Esophagus muscularis mucosa (tissue), 4 donors: Measurements from ENCODE around the gene PGM2. TPM values are rescaled to one million over a fixed set of nuclear protein-coding genes. Genes with fewer than 3 reads are reported as not detected.
A peak's percentile ranks its signal among the peaks of the same experiment; 100 is the strongest.

Source experiments
- DNase-seq: peaks from one replicate; pipeline ENCODE4 v3.0.0-alpha.2; 2017; ENCODE audit errors: extremely low spot score
- H3K27ac ChIP-seq, 4 donors: fragments of 200-600 bp; sonication (generic); replicated peaks in 1 of 4; 1 replicate in 3 of 4; 2 replicates in 1 of 4; pipeline ENCODE4 v1.5.1; 2016 to 2019; ENCODE audit warnings: mild to moderate bottlenecking in 1 of 4
- H3K27me3 ChIP-seq, 4 donors: fragments of 200-600 bp; sonication (generic); one replicate each; pipeline versions ENCODE4 v1.5.1 to v1.6.0; 2016 to 2019
- H3K36me3 ChIP-seq, 4 donors: fragments of 200-600 bp; sonication (generic); one replicate each; pipeline ENCODE4 v1.5.1; 2016 to 2019
- H3K4me1 ChIP-seq, 4 donors: fragments of 200-600 bp; sonication (generic); one replicate each; pipeline ENCODE4 v1.5.1; 2016 to 2019
- H3K4me3 ChIP-seq, 4 donors: fragments of 200-600 bp; sonication (generic); 1 replicate in 2 of 4; 2 replicates in 2 of 4; pipeline ENCODE4 v1.5.1; 2016 to 2019; ENCODE audit warnings: mild to moderate bottlenecking in 4 of 4, moderate library complexity in 1 of 4
- H3K9me3 ChIP-seq, 4 donors: fragments of 200-600 bp; sonication (generic); 1 replicate in 3 of 4; 2 replicates in 1 of 4; pipeline ENCODE4 v1.5.1; 2016 to 2019
- CTCF ChIP-seq, 3 experiments: fragments of 200-600 bp in 2 of 3; fragments of 450-650 bp in 1 of 3; sonication (generic) in 2 of 3; IDR thresholded peaks; one replicate each; pipeline ENCODE4 v1.5.1; 2017 to 2019; ENCODE audit warnings: antibody characterized with exemption in 3 of 3, mild to moderate bottlenecking in 2 of 3, moderate library complexity in 1 of 3
- EP300 ChIP-seq: sonication (generic); formaldehyde crosslinking; IDR thresholded peaks from one replicate; pipeline ENCODE4 v1.6.1; 2017; ENCODE audit warnings: antibody characterized with exemption
- POLR2A ChIP-seq: fragments of 450-650 bp; IDR thresholded peaks from one replicate; pipeline ENCODE4 v1.6.1; 2017; ENCODE audit warnings: antibody characterized with exemption, moderate library complexity, mild to moderate bottlenecking, low read depth
- POLR2AphosphoS5 ChIP-seq, 2 donors: sonication (generic); formaldehyde crosslinking; IDR thresholded peaks; one replicate each; pipeline ENCODE4 v1.6.1; 2017; ENCODE audit warnings: antibody characterized with exemption in 2 of 2
- WGBS: methylation state at CpG from one replicate; pipeline ENCODE4 v1.1.5; 2018; 5-methylcytosine and 5-hydroxymethylcytosine counted together
- intact Hi-C: fragments of 100-400 bp; cut with DNase I; formaldehyde crosslinking; loops from one replicate; pipeline ENCODE4 v1.15.1; 2023
- total RNA-seq, 4 donors: library from RNA; depleted of rRNA; stranded (reverse); fragments of >200 nt; gene quantifications; one replicate each; pipeline versions ENCODE4 v1.1.0 to v1.2.1, GENCODE V29; 2016

Gene PGM2
- total RNA-seq, 4 donors from 2014 or later: 17.4 to 19.2 (median 18.8) TPM

GRCh38 chr4:37858872-37859271 is 32.4 kb downstream of the PGM2 start:
- Histone ChIP-seq H3K4me3 (no peak overlapping the region), H3K27ac (no peak overlapping the region), H3K9me3 (no peaks in the 10 kb centered on the region), H3K4me1 (peaks cover 0 to 14% (median 12%) of the 10 kb centered on the region in 4 donors), H3K36me3 (peaks cover 0 to 51% (median 34%) of the 10 kb centered on the region in 4 donors), H3K27me3 (no peaks in the 10 kb centered on the region)
- intact Hi-C loops: no loop called here
- no peak for TF ChIP-seq POLR2A
- no peak for DNase-seq

GRCh38 chr4:37860266-37860665 is 33.8 kb downstream of the PGM2 start:
- DNase-seq: no peak
- TF ChIP-seq CTCF (IDR thresholded peaks at IDR 0.05) (no peak), POLR2A (no peak), EP300 (no peak), POLR2AphosphoS5 (IDR thresholded peaks at IDR 0.05) (no peak)
- 100% methylated on average over 1 of the region's 1 CpG for WGBS
- H3K4me3 ChIP-seq: no peak overlapping the region
- intact Hi-C loops: no loop called here
- H3K27ac ChIP-seq: peak overlapping the region in 1 of 4 donors; percentile 11
- peaks cover 0 to 46% (median 30%) of the 10 kb centered on the region in 4 donors for H3K36me3 ChIP-seq
- H3K27me3 ChIP-seq: no peaks in the 10 kb centered on the region
- no peaks in the 10 kb centered on the region for H3K9me3 ChIP-seq
- peaks cover 0 to 22% (median 20%) of the 10 kb centered on the region in 4 donors for H3K4me1 ChIP-seq

- Histone ChIP-seq H3K9me3 (no peaks in the 10 kb centered on the region), H3K36me3 (peaks cover 0 to 33% (median 15%) of the 10 kb centered on the region in 4 donors), H3K27me3 (no peaks in the 10 kb centered on the region), H3K27ac (no peak overlapping the region), H3K4me3 (no peak overlapping the region), H3K4me1 (peaks cover 8 to 34% (median 30%) of the 10 kb centered on the region in 4 donors)
- 80% methylated on average over 4 of the region's 4 CpGs for WGBS
- no peak for DNase-seq
- TF ChIP-seq CTCF (IDR thresholded peaks at IDR 0.05) (no peak), EP300 (no peak), POLR2AphosphoS5 (IDR thresholded peaks at IDR 0.05) (no peak), POLR2A (no peak)
- intact Hi-C loops: no loop called here
These were observed 36.5 kb downstream of the PGM2 start for GRCh38 chr4:37862961-37863360.

GRCh38 chr4:37864786-37865185 is 38.3 kb downstream of the PGM2 start:
- Histone ChIP-seq H3K27ac (peak overlapping the region in 2 of 4 donors; percentile 30 to 57), H3K9me3 (no peaks in the 10 kb centered on the region), H3K4me3 (no peak overlapping the region), H3K4me1 (peaks cover 8 to 36% (median 30%) of the 10 kb centered on the region in 4 donors), H3K27me3 (no peaks in the 10 kb centered on the region), H3K36me3 (peaks cover 0 to 26% (median 10%) of the 10 kb centered on the region in 4 donors)
- no peak for DNase-seq
- 90% methylated on average over 4 of the region's 4 CpGs for WGBS
- intact Hi-C loops: no loop called here
- no peak for TF ChIP-seq POLR2A
- no peak for TF ChIP-seq CTCF (IDR thresholded peaks at IDR 0.05)
- no peak for TF ChIP-seq POLR2AphosphoS5 (IDR thresholded peaks at IDR 0.05)
- TF ChIP-seq EP300: no peak

GRCh38 chr4:37865450-37865849 is 39.0 kb downstream of the PGM2 start:
- Histone ChIP-seq H3K27ac (peak overlapping the region in 3 of 4 donors; percentile 30 to 57 (median 36)), H3K27me3 (no peaks in the 10 kb centered on the region), H3K9me3 (no peaks in the 10 kb centered on the region), H3K4me3 (no peak overlapping the region), H3K36me3 (peaks cover 0 to 26% (median 10%) of the 10 kb centered on the region in 4 donors), H3K4me1 (peaks cover 8 to 36% (median 29%) of the 10 kb centered on the region in 4 donors)
- intact Hi-C loops: no loop called here
- no peak for DNase-seq
- TF ChIP-seq POLR2AphosphoS5 (IDR thresholded peaks at IDR 0.05) (peak in 1 of 2 donors; percentile 22), CTCF (IDR thresholded peaks at IDR 0.05) (no peak)
- 78% methylated on average over 3 of the region's 3 CpGs for WGBS
